PC-9 (cell line): ENCODE measurements around the gene TCP11L1. TPM values are rescaled to one million over a fixed set of nuclear protein-coding genes. Genes with fewer than 3 reads are reported as not detected.

Experiments
- Bru-seq: library from RNA; stranded (reverse); fragments of 400-500 nt; gene quantifications from one replicate; lab custom pipeline; 2021; lab: Mats Ljungman, UMichigan
- BruChase-seq, 2 experiments: library from RNA; stranded (reverse); fragments of 400-500 nt; gene quantifications; one replicate each; lab custom pipeline; 2021; lab: Mats Ljungman, UMichigan
- BruUV-seq: library from RNA; stranded (reverse); fragments of 400-500 nt; replicated peaks from 2 replicates; lab custom pipeline; 2021; lab: Mats Ljungman, UMichigan
- CTCF ChIA-PET: fragments of 300-600 bp; sonication (Branson Sonifier 250); formaldehyde crosslinking; loops from one replicate; lab custom pipeline; 2022; ENCODE audit warnings: antibody characterized with exemption; lab: Charles Lee
- POLR2A ChIA-PET: fragments of 300-600 bp; sonication (Branson Sonifier 250); formaldehyde crosslinking; loops from one replicate; lab custom pipeline; 2022; ENCODE audit warnings: antibody characterized with exemption; ENCODE audit not compliant: unreplicated experiment; lab: Charles Lee
- DNase-seq, 2 experiments: peaks; one replicate each; pipeline versions ENCODE4 v3.0.0 to v3.0.0-alpha.2; 2015 to 2022; ENCODE audit warnings: mixed read lengths in 1 of 2
- H2AFZ ChIP-seq: fragments of 200-600 bp; sonication (generic); 2 replicates; pipeline ENCODE4 v1.8.1; 2017; ENCODE audit warnings: antibody characterized with exemption
- H3F3A ChIP-seq: fragments of 200-600 bp; sonication (generic); 2 replicates; pipeline ENCODE4 v1.8.1; 2017; ENCODE audit warnings: antibody characterized with exemption, mild to moderate bottlenecking, low read depth; ENCODE audit not compliant: insufficient read depth
- H3K27ac ChIP-seq: fragments of 200-600 bp; sonication (generic); 2 replicates; pipeline ENCODE4 v1.6.1; 2016; ENCODE audit warnings: mixed run types
- H3K27me3 ChIP-seq: fragments of 200-600 bp; sonication (generic); 2 replicates; pipeline ENCODE4 v1.6.1; 2016; ENCODE audit warnings: low read depth, mixed run types; ENCODE audit not compliant: insufficient read depth
- H3K36me3 ChIP-seq: fragments of 200-600 bp; sonication (generic); 2 replicates; pipeline ENCODE4 v1.6.1; 2016; ENCODE audit warnings: low read depth, mixed run types
- H3K4me1 ChIP-seq: fragments of 200-600 bp; sonication (generic); replicated peaks from 2 replicates; pipeline ENCODE4 v1.6.1; 2016; ENCODE audit warnings: mixed run types; ENCODE audit not compliant: insufficient read depth
- H3K4me2 ChIP-seq: fragments of 200-600 bp; sonication (generic); 2 replicates; pipeline ENCODE4 v1.6.1; 2017; ENCODE audit warnings: mixed run types
- H3K4me3 ChIP-seq: fragments of 200-600 bp; sonication (generic); 2 replicates; pipeline ENCODE4 v1.6.1; 2016; ENCODE audit warnings: mixed run types
- H3K79me2 ChIP-seq: fragments of 200-600 bp; sonication (generic); 2 replicates; pipeline ENCODE4 v1.6.1; 2017; ENCODE audit warnings: low read depth, mixed run types
- H3K9me2 ChIP-seq: fragments of 200-600 bp; sonication (generic); 2 replicates; pipeline ENCODE4 v1.8.1; 2017; ENCODE audit warnings: mild to moderate bottlenecking; ENCODE audit not compliant: insufficient read depth
- H3K9me3 ChIP-seq: fragments of 200-600 bp; sonication (generic); 2 replicates; pipeline ENCODE4 v1.8.1; 2016; ENCODE audit warnings: low read depth; ENCODE audit not compliant: insufficient read depth
- H4K20me1 ChIP-seq: fragments of 200-600 bp; sonication (generic); 2 replicates; pipeline ENCODE4 v1.8.1; 2017; ENCODE audit not compliant: insufficient read depth
- CTCF ChIP-seq: fragments of 200-600 bp; sonication (generic); conservative IDR thresholded peaks from 2 replicates; pipeline ENCODE4 v1.6.1; 2017; ENCODE audit warnings: mixed run types, antibody characterized with exemption, mild to moderate bottlenecking, moderate library complexity
- EZH2 ChIP-seq: fragments of 200-600 bp; sonication (generic); IDR thresholded peaks from 2 replicates; pipeline ENCODE4 v1.8.0; 2017; ENCODE audit warnings: antibody characterized with exemption, low read depth
- intact Hi-C: fragments of 100-400 bp; cut with micrococcal nuclease; formaldehyde crosslinking; loops from one replicate; pipeline ENCODE4 v1.10.0; 2022; ENCODE audit not compliant: unreplicated experiment
- long read RNA-seq: library from polyadenylated mRNA; stranded (forward); transcript quantifications from one replicate; pipeline ENCODE4 v2.0.0, GENCODE V29; 2022
- total RNA-seq: library from RNA; stranded (reverse); gene quantifications from 2 replicates; pipeline ENCODE4 v1.2.3, GENCODE V29; 2021

TCP11L1 gene
- 8.1 and 10.3 TPM in 2 replicates for total RNA-seq
- Bru-seq, nascent RNA, result percentile 54 among the genes with signal in this experiment
- percentile 51 among the genes with signal in this experiment for BruChase-seq, experiment 1, labeled RNA remaining after a 2-hour chase
- BruChase-seq, experiment 2, labeled RNA remaining after a 6-hour chase, result percentile 56 among the genes with signal in this experiment
- long read RNA-seq, partial matches to known transcripts, result 0 of 3 reads
- long read RNA-seq, other reads (novel, unspliced or antisense), result 1 of 3 reads

- no peak for TF ChIP-seq EZH2
- no peak for TF ChIP-seq CTCF
- no TSS peak for BruUV-seq
- intact Hi-C loops, result loop anchor here (1.0 to 2.0 kb wide), 2 partner anchors 25 to 122 kb away; partner anchors contain the start of genes CSTF3 and DEPDC7
- peaks cover 6% of the 10 kb centered on the region for H3K4me1 ChIP-seq
- peak in 1 of 2 experiments; percentile 91 for DNase-seq
- no peaks in the 10 kb centered on the region for H3K36me3 ChIP-seq
- peak within 1 kb of the TSS; percentile 97 for H2AFZ ChIP-seq
- H3K9me3 ChIP-seq, result no peaks in the 10 kb centered on the region; the same call in 1 of the 2 replicates
- no peaks in the 10 kb centered on the region for H3F3A ChIP-seq
- no peaks in the 10 kb centered on the region for H4K20me1 ChIP-seq
- H3K27ac ChIP-seq, result peak within 1 kb of the TSS; percentile 60
- no peaks in the 10 kb centered on the region for H3K79me2 ChIP-seq
- H3K4me2 ChIP-seq, result peak within 1 kb of the TSS; percentile 81
- peak within 1 kb of the TSS; percentile 80 for H3K4me3 ChIP-seq
- no peaks in the 10 kb centered on the region for H3K27me3 ChIP-seq
- no peaks in the 10 kb centered on the region for H3K9me2 ChIP-seq
- CTCF ChIA-PET, result interaction anchor here (0.6 to 0.7 kb wide), 2 partner anchors 313 to 694 kb away, joined by 3 read pairs; no protein-coding TSS in a partner anchor
- POLR2A ChIA-PET, result interaction anchor here (0.5 to 0.7 kb wide), 10 partner anchors 10 to 777 kb away, joined by 3 to 13 read pairs (median 4); no protein-coding TSS in a partner anchor
Measured at GRCh38 chr11:33039274-33040032, at the start of gene TCP11L1. TSS of gene TCP11L1 (plus strand) at chr11:33039572. CDS start at chr11:33043774, 4,202 bp downstream.

GRCh38 chr11:32990481-32990880 is 48.9 kb upstream of the TCP11L1 start:
- no peaks in the 10 kb centered on the region; the same call in 1 of the 2 replicates for H3K9me3 ChIP-seq
- no peaks in the 10 kb centered on the region for H3K9me2 ChIP-seq
- POLR2A ChIA-PET, result no interaction called here
- no peak overlapping the region for H3K27ac ChIP-seq
- H3K79me2 ChIP-seq, result no peaks in the 10 kb centered on the region
- intact Hi-C loops, result no loop called here
- H3K4me1 ChIP-seq, result no peaks in the 10 kb centered on the region
- H3K36me3 ChIP-seq, result no peaks in the 10 kb centered on the region
- TF ChIP-seq CTCF (no peak), EZH2 (no peak)
- no peak overlapping the region for H2AFZ ChIP-seq
- BruUV-seq, result no TSS peak
- no peaks in the 10 kb centered on the region for H3K27me3 ChIP-seq
- H3K4me3 ChIP-seq, result no peak overlapping the region
- no peaks in the 10 kb centered on the region for H4K20me1 ChIP-seq
- no peak for DNase-seq
- no peaks in the 10 kb centered on the region for H3F3A ChIP-seq
- CTCF ChIA-PET, result no interaction called here
- no peak overlapping the region for H3K4me2 ChIP-seq

GRCh38 chr11:32991427-32991826 is 47.9 kb upstream of the TCP11L1 start:
- H3K27ac ChIP-seq, result no peak overlapping the region
- no peaks in the 10 kb centered on the region for H4K20me1 ChIP-seq
- H3K4me2 ChIP-seq, result no peak overlapping the region
- no peaks in the 10 kb centered on the region for H3F3A ChIP-seq
- no peaks in the 10 kb centered on the region for H3K36me3 ChIP-seq
- H3K79me2 ChIP-seq, result no peaks in the 10 kb centered on the region
- TF ChIP-seq EZH2, result no peak
- TF ChIP-seq CTCF, result no peak
- intact Hi-C loops, result no loop called here
- no TSS peak for BruUV-seq
- H3K27me3 ChIP-seq, result no peaks in the 10 kb centered on the region
- ChIA-PET POLR2A (no interaction called here), CTCF (no interaction called here)
- no peaks in the 10 kb centered on the region; the same call in 1 of the 2 replicates for H3K9me3 ChIP-seq
- no peak overlapping the region for H2AFZ ChIP-seq
- H3K4me3 ChIP-seq, result no peak overlapping the region
- DNase-seq, result no peak
- no peaks in the 10 kb centered on the region for H3K9me2 ChIP-seq
- no peaks in the 10 kb centered on the region for H3K4me1 ChIP-seq
